Measurements from ENCODE around the gene PI4K2A.
A peak's percentile ranks its signal among the peaks of the same experiment; 100 is the strongest.

The PI4K2A gene

DNA sequence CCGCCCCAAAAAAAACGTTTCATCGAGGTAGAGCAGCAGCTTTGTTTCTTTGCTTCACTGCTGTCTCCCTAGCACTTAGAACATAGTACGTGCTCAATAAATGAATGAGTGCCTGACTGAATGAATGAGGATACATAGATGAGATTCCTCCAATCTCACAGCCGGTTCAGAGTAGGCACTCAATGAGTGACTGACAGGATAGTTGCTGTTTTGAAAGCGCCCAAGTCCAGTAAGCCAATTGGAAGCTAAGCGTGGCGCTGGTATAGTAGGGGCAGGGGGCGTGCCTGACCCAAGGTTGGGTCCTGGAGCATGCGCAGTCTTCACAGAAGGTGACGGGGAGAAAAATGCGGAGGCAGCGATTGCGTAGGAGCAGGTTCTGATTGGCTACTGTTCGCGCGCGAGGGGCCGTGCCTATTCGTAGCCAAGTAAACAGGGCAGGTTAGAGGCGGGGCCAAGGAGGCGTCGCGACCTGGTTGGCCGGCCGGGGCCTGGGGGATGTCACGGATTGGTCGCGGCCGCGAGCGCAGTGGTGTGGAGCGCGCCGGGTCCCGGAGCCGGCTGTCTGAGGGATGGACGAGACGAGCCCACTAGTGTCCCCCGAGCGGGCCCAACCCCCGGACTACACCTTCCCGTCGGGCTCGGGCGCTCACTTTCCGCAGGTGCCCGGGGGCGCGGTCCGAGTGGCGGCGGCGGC is at the start of gene PI4K2A:
Gene PI4K2A (plus strand): TSS at position 498 of the 694 bp plus-strand sequence. CDS start 72 bp downstream, at position 570.
- Histone ChIP-seq H3K9me3 (ENCODE audit: low read length) (no peaks in the 10 kb centered on the region), H3F3A (ENCODE audit: insufficient read depth, low read length) (no peaks in the 10 kb centered on the region), H3K4me1 (ENCODE audit: insufficient read depth, low read length, severe bottlenecking) (peaks cover 8% of the 10 kb centered on the region), H3K36me3 (ENCODE audit: insufficient read depth, low read length) (no peaks in the 10 kb centered on the region), H3K4me2 (ENCODE audit: low read length) (peak within 1 kb of the TSS; percentile 86), H3K27ac (ENCODE audit: low read depth, low read length, poor library complexity, severe bottlenecking) (no peak within 1 kb of the TSS), H3K27me3 (ENCODE audit: insufficient read depth, low read length) (no peaks in the 10 kb centered on the region), H3K4me3 (ENCODE audit: low read depth, low read length, poor library complexity, severe bottlenecking) (peak within 1 kb of the TSS; percentile 93), H3K9me2 (ENCODE audit: low read depth, low read length) (no peaks in the 10 kb centered on the region), H3K9ac (ENCODE audit: low read length) (peak within 1 kb of the TSS; percentile 83), H4K20me1 (ENCODE audit: insufficient read depth, low read length) (no peaks in the 10 kb centered on the region), H3K79me2 (ENCODE audit: insufficient read depth, low read length) (no peaks in the 10 kb centered on the region), H2AFZ (ENCODE audit: low read length) (no peak within 1 kb of the TSS)
- TF ChIP-seq CTCF (IDR thresholded peaks at IDR 0.05; ENCODE audit: low read length) (no peak), EZH2 (IDR thresholded peaks at IDR 0.05; ENCODE audit: borderline replicate concordance, low read length) (no peak)

- no peak overlapping the region for H3K27ac ChIP-seq (ENCODE audit: low read depth, low read length, poor library complexity, severe bottlenecking)
- no peaks in the 10 kb centered on the region for H3K27me3 ChIP-seq (ENCODE audit: insufficient read depth, low read length)
- no peak overlapping the region for H3K4me2 ChIP-seq (ENCODE audit: low read length)
- H2AFZ ChIP-seq (ENCODE audit: low read length), result no peak overlapping the region
- H3K4me3 ChIP-seq (ENCODE audit: low read depth, low read length, poor library complexity, severe bottlenecking), result no peak overlapping the region
- H3K36me3 ChIP-seq (ENCODE audit: insufficient read depth, low read length), result no peaks in the 10 kb centered on the region
- no peaks in the 10 kb centered on the region for H4K20me1 ChIP-seq (ENCODE audit: insufficient read depth, low read length)
- H3K4me1 ChIP-seq (ENCODE audit: insufficient read depth, low read length, severe bottlenecking), result no peaks in the 10 kb centered on the region
- no peaks in the 10 kb centered on the region for H3K9me2 ChIP-seq (ENCODE audit: low read depth, low read length)
- no peaks in the 10 kb centered on the region for H3K79me2 ChIP-seq (ENCODE audit: insufficient read depth, low read length)
- H3F3A ChIP-seq (ENCODE audit: insufficient read depth, low read length), result no peaks in the 10 kb centered on the region
- no peak overlapping the region for H3K9ac ChIP-seq (ENCODE audit: low read length)
- TF ChIP-seq EZH2 (IDR thresholded peaks at IDR 0.05; ENCODE audit: borderline replicate concordance, low read length) (no peak), CTCF (IDR thresholded peaks at IDR 0.05; ENCODE audit: low read length) (no peak)
- no peaks in the 10 kb centered on the region for H3K9me3 ChIP-seq (ENCODE audit: low read length)
Measured at GRCh38 chr10:97590748-97591495, 49.5 kb upstream of the PI4K2A start.

- no peak overlapping the region for H3K27ac ChIP-seq (ENCODE audit: low read depth, low read length, poor library complexity, severe bottlenecking)
- no peak overlapping the region for H3K9ac ChIP-seq (ENCODE audit: low read length)
- no peaks in the 10 kb centered on the region for H4K20me1 ChIP-seq (ENCODE audit: insufficient read depth, low read length)
- H3K4me1 ChIP-seq (ENCODE audit: insufficient read depth, low read length, severe bottlenecking), result no peaks in the 10 kb centered on the region
- no peaks in the 10 kb centered on the region for H3K36me3 ChIP-seq (ENCODE audit: insufficient read depth, low read length)
- H3F3A ChIP-seq (ENCODE audit: insufficient read depth, low read length), result no peaks in the 10 kb centered on the region
- H3K27me3 ChIP-seq (ENCODE audit: insufficient read depth, low read length), result no peaks in the 10 kb centered on the region
- no peak overlapping the region for H2AFZ ChIP-seq (ENCODE audit: low read length)
- no peak overlapping the region for H3K4me3 ChIP-seq (ENCODE audit: low read depth, low read length, poor library complexity, severe bottlenecking)
- H3K4me2 ChIP-seq (ENCODE audit: low read length), result no peak overlapping the region
- H3K79me2 ChIP-seq (ENCODE audit: insufficient read depth, low read length), result no peaks in the 10 kb centered on the region
- TF ChIP-seq EZH2 (IDR thresholded peaks at IDR 0.05; ENCODE audit: borderline replicate concordance, low read length), result no peak
- no peak for TF ChIP-seq CTCF (IDR thresholded peaks at IDR 0.05; ENCODE audit: low read length)
- no peaks in the 10 kb centered on the region for H3K9me3 ChIP-seq (ENCODE audit: low read length)
- H3K9me2 ChIP-seq (ENCODE audit: low read depth, low read length), result no peaks in the 10 kb centered on the region
Measured at GRCh38 chr10:97593421-97593820, 47.0 kb upstream of the PI4K2A start.
